Suprapubic skin (tissue), 4 donors: ENCODE data around the gene PNMA6E.

Source experiments
- POLR2A ChIP-seq, 2 donors: fragments of 450-650 bp; IDR thresholded peaks; one replicate each; pipeline ENCODE4 v1.6.1; 2017; ENCODE audit warnings: antibody characterized with exemption in 2 of 2, mild to moderate bottlenecking in 2 of 2, moderate library complexity in 2 of 2
- POLR2AphosphoS5 ChIP-seq, 3 donors: sonication (generic); formaldehyde crosslinking; IDR thresholded peaks; one replicate each; pipeline ENCODE4 v1.6.1; 2017; ENCODE audit warnings: antibody characterized with exemption in 3 of 3
- TF ChIP-seq, protein P1 (sequence below), 2 donors: fragments of 200-600 bp in 1 of 2; fragments of 450-650 bp in 1 of 2; sonication (generic) in 1 of 2; IDR thresholded peaks; one replicate each; pipeline ENCODE4 v1.5.1; 2016 to 2019; ENCODE audit warnings: antibody characterized with exemption in 2 of 2, mild to moderate bottlenecking in 1 of 2, moderate library complexity in 1 of 2

DNA sequence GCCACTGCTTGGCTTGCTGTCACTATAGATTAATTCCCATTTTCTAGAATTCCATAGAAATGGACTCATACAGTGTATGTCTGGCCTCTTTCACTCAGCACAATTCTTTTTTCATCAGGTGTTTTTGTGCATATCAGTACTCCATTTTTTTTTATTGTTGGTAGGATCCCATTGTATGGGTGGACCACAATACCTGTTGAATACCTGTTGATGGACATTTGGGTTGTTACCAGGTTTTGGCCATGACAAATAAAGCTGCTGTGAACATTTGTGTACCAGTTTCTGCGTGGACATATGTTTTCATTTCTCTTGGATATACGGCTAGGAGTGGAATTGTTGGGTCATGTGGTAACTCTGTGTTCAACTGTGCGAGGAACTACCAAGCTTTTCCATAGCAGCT lies 25.1 kb upstream of the PNMA6E start:
- TF ChIP-seq, protein P1, sequence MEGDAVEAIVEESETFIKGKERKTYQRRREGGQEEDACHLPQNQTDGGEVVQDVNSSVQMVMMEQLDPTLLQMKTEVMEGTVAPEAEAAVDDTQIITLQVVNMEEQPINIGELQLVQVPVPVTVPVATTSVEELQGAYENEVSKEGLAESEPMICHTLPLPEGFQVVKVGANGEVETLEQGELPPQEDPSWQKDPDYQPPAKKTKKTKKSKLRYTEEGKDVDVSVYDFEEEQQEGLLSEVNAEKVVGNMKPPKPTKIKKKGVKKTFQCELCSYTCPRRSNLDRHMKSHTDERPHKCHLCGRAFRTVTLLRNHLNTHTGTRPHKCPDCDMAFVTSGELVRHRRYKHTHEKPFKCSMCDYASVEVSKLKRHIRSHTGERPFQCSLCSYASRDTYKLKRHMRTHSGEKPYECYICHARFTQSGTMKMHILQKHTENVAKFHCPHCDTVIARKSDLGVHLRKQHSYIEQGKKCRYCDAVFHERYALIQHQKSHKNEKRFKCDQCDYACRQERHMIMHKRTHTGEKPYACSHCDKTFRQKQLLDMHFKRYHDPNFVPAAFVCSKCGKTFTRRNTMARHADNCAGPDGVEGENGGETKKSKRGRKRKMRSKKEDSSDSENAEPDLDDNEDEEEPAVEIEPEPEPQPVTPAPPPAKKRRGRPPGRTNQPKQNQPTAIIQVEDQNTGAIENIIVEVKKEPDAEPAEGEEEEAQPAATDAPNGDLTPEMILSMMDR (IDR thresholded peaks at IDR 0.05), result no peak
- TF ChIP-seq POLR2A (IDR thresholded peaks at IDR 0.05) (no peak), POLR2AphosphoS5 (IDR thresholded peaks at IDR 0.05) (no peak)
